ENCODE measurements around the gene CCR5AS.

The CCR5AS gene

GRCh38 chr3:46412786-46413298 is 6.0 kb upstream of the CCR5AS start:
- 46 to 57% (median 53%) methylated on average over 3 of the region's 3 CpGs for WGBS, 4 donors
- no peaks in the 10 kb centered on the region for H3K4me1 ChIP-seq (replicated peaks in 1 of 2)
- TF ChIP-seq CTCF (IDR thresholded peaks at IDR 0.05), result no peak
- no peak for TF ChIP-seq POLR2A (IDR thresholded peaks at IDR 0.05)
- intact Hi-C loops (cut with DNase I), result no loop called here
- no peak overlapping the region for H3K27ac ChIP-seq
- H3K4me3 ChIP-seq, result no peak overlapping the region
- H3K27me3 ChIP-seq, result no peaks in the 10 kb centered on the region
- H3K36me3 ChIP-seq (replicated peaks in 1 of 2), result no peaks in the 10 kb centered on the region
- DNase-seq, result no peak
- H3K9me3 ChIP-seq (replicated peaks in 1 of 3), result no peaks in the 10 kb centered on the region

- Histone ChIP-seq H3K9me3 (replicated peaks in 1 of 3) (no peaks in the 10 kb centered on the region), H3K4me3 (no peak overlapping the region), H3K4me1 (replicated peaks in 1 of 2) (no peaks in the 10 kb centered on the region), H3K27me3 (no peaks in the 10 kb centered on the region), H3K36me3 (replicated peaks in 1 of 2) (no peaks in the 10 kb centered on the region), H3K27ac (no peak overlapping the region)
- WGBS, 4 donors, result 72 to 98% (median 91%) methylated on average over 2 of the region's 2 CpGs
- no peak for DNase-seq
- TF ChIP-seq CTCF (IDR thresholded peaks at IDR 0.05), result no peak
- no peak for TF ChIP-seq POLR2A (IDR thresholded peaks at IDR 0.05)
- intact Hi-C loops (cut with DNase I), result no loop called here
Measured at GRCh38 chr3:46411271-46411670, 4.4 kb upstream of the CCR5AS start.

GRCh38 chr3:46410669-46411068 is 3.8 kb upstream of the CCR5AS start:
- H3K4me3 ChIP-seq, result no peak overlapping the region
- WGBS, 4 donors, result 80 to 89% (median 82%) methylated on average over 2 of the region's 2 CpGs
- no peak overlapping the region for H3K27ac ChIP-seq
- H3K9me3 ChIP-seq (replicated peaks in 1 of 3), result no peaks in the 10 kb centered on the region
- no peak for TF ChIP-seq POLR2A (IDR thresholded peaks at IDR 0.05)
- no peaks in the 10 kb centered on the region for H3K27me3 ChIP-seq
- no peaks in the 10 kb centered on the region for H3K4me1 ChIP-seq (replicated peaks in 1 of 2)
- DNase-seq, result no peak
- intact Hi-C loops (cut with DNase I), result no loop called here
- H3K36me3 ChIP-seq (replicated peaks in 1 of 2), result no peaks in the 10 kb centered on the region

GRCh38 chr3:46409739-46410489 is 3.0 kb upstream of the CCR5AS start:
- intact Hi-C loops (cut with DNase I), result no loop called here
- Histone ChIP-seq H3K4me3 (no peak overlapping the region), H3K4me1 (replicated peaks in 1 of 2) (no peaks in the 10 kb centered on the region), H3K27ac (no peak overlapping the region), H3K36me3 (replicated peaks in 1 of 2) (no peaks in the 10 kb centered on the region), H3K9me3 (replicated peaks in 1 of 3) (no peaks in the 10 kb centered on the region), H3K27me3 (no peaks in the 10 kb centered on the region)
- TF ChIP-seq CTCF (IDR thresholded peaks at IDR 0.05), result no peak
- TF ChIP-seq POLR2A (IDR thresholded peaks at IDR 0.05), result no peak
- WGBS, 4 donors, result 86 to 92% (median 90%) methylated on average over 9 of the region's 9 CpGs
- no peak for DNase-seq

- intact Hi-C loops (cut with DNase I), result no loop called here
- 87 to 89% (median 87%) methylated on average over 7 of the region's 7 CpGs for WGBS, 4 donors
- Histone ChIP-seq H3K4me3 (no peak overlapping the region), H3K9me3 (replicated peaks in 1 of 3) (no peaks in the 10 kb centered on the region), H3K4me1 (replicated peaks in 1 of 2) (no peaks in the 10 kb centered on the region), H3K27ac (no peak overlapping the region), H3K36me3 (replicated peaks in 1 of 2) (no peaks in the 10 kb centered on the region), H3K27me3 (no peaks in the 10 kb centered on the region)
- no peak for DNase-seq
- TF ChIP-seq POLR2A (IDR thresholded peaks at IDR 0.05) (no peak), CTCF (IDR thresholded peaks at IDR 0.05) (no peak)
Measured at GRCh38 chr3:46408853-46409252, 2.0 kb upstream of the CCR5AS start.
